Spleen (tissue), 7 donors: ENCODE data around the gene CENPP.

Experiments used
- POLR2A ChIP-seq, 3 donors: fragments of 450-650 bp; IDR thresholded peaks; one replicate each; pipeline ENCODE4 v1.5.1; 2017; ENCODE audit warnings: antibody characterized with exemption in 3 of 3, mild to moderate bottlenecking in 1 of 3
- POLR2AphosphoS5 ChIP-seq, 3 donors: sonication (generic); formaldehyde crosslinking; IDR thresholded peaks; one replicate each; pipeline ENCODE4 v1.5.1; 2017; ENCODE audit warnings: antibody characterized with exemption in 3 of 3
- TF ChIP-seq, protein P1 (sequence below), 11 experiments: fragments of 200-600 bp in 7 of 11; fragments of 450-650 bp in 4 of 11; sonication (generic) in 4 of 11; IDR thresholded peaks in 8 of 11; conservative IDR thresholded peaks in 3 of 11; 1 replicate in 7 of 11; 2 replicates in 4 of 11; pipeline versions ENCODE4 v1.4.0 to v1.8.0; 2016 to 2021; ENCODE audit warnings: antibody characterized with exemption in 11 of 11, inconsistent platforms in 4 of 11, mild to moderate bottlenecking in 1 of 11
- donor health status: DM: no; HTN: no; CAD: no; lungs with moderate emphysema.
- donor health status: DM: no; HTN: no; CAD: no.
- donor health status: DM: no; HTN: no; CAD: no.

GRCh38 chr9:92506184-92506857, 180.6 kb downstream of the CENPP start:
- TF ChIP-seq POLR2A (IDR thresholded peaks at IDR 0.05) (no peak), POLR2AphosphoS5 (IDR thresholded peaks at IDR 0.05) (no peak)
- TF ChIP-seq, protein P1, sequence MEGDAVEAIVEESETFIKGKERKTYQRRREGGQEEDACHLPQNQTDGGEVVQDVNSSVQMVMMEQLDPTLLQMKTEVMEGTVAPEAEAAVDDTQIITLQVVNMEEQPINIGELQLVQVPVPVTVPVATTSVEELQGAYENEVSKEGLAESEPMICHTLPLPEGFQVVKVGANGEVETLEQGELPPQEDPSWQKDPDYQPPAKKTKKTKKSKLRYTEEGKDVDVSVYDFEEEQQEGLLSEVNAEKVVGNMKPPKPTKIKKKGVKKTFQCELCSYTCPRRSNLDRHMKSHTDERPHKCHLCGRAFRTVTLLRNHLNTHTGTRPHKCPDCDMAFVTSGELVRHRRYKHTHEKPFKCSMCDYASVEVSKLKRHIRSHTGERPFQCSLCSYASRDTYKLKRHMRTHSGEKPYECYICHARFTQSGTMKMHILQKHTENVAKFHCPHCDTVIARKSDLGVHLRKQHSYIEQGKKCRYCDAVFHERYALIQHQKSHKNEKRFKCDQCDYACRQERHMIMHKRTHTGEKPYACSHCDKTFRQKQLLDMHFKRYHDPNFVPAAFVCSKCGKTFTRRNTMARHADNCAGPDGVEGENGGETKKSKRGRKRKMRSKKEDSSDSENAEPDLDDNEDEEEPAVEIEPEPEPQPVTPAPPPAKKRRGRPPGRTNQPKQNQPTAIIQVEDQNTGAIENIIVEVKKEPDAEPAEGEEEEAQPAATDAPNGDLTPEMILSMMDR (IDR thresholded peaks at IDR 0.05 in 8 of 11, conservative IDR thresholded peaks at IDR 0.05 in 3 of 11), result no peak
